ENCODE data around the gene INTS14. TPM values are rescaled to one million over a fixed set of nuclear protein-coding genes. Genes with fewer than 3 reads are reported as not detected.

Gene INTS14
- total RNA-seq, 2 donors from 2014 or later = 15.3 to 19.7 TPM

DNA sequence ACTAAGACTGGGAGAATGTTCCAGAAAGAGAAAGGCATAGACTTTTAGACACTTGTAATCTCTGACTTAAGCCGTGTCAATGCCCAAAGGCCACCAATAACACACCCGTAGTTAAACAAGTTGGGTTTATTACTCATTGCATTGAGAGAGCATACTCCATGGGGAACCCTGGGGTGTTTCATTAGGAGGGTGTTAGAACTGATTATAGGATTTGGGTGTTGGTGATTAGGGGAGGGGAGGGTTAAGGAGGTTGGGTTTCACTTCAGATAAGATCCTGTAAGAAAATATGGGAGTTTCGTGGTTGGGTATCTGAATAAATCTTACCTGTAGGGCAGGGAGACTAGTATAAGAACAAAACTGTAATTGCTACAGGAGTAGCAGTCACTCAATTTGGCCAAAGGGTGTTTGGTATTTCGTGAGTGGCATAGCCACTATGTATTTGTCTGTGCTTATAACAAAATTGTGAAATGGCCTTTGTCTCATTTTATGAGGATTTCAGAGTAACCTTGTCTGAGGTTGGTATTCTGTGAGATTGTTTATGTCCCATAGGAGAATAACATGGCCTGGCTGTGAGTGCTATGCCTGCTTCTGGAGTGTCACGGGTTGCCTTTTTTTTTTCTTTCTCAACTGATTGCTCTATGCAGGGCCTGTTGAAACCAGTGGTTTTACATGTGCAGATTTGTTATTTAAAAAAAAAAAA is 77.7 kb downstream of the INTS14 start:
- Histone ChIP-seq H3K27me3 (no peaks in the 10 kb centered on the region), H3K9me3 (no peaks in the 10 kb centered on the region), H3K27ac (no peak overlapping the region), H3K4me3 (no peak overlapping the region), H3K4me1 (peaks cover 0 to 24% of the 10 kb centered on the region in 2 donors), H3K36me3 (no peaks in the 10 kb centered on the region)
- no peak for DNase-seq (ENCODE audit: low spot score)
- TF ChIP-seq CTCF (IDR thresholded peaks at IDR 0.05) = no peak

GRCh38 chr15:65532738-65533051 is 78.2 kb downstream of the INTS14 start:
- Histone ChIP-seq H3K36me3 (no peaks in the 10 kb centered on the region), H3K9me3 (no peaks in the 10 kb centered on the region), H3K27ac (no peak overlapping the region), H3K4me3 (no peak overlapping the region), H3K27me3 (no peaks in the 10 kb centered on the region), H3K4me1 (peaks cover 0 to 24% of the 10 kb centered on the region in 2 donors)
- DNase-seq (ENCODE audit: low spot score) = no peak
- no peak for TF ChIP-seq CTCF (IDR thresholded peaks at IDR 0.05)

- Histone ChIP-seq H3K4me1 (peaks cover 0 to 24% of the 10 kb centered on the region in 2 donors), H3K36me3 (no peaks in the 10 kb centered on the region), H3K9me3 (no peaks in the 10 kb centered on the region), H3K27ac (peak within 1 kb of the TSS; percentile 76), H3K4me3 (peak within 1 kb of the TSS; percentile 85 to 89), H3K27me3 (no peaks in the 10 kb centered on the region)
- TF ChIP-seq CTCF (IDR thresholded peaks at IDR 0.05) = peak in 1 of 2 donors; percentile 23
- DNase-seq (ENCODE audit: low spot score) = peak; percentile 75
These were observed 80.4 kb downstream of the INTS14 start, which contains the start of gene HACD3 for GRCh38 chr15:65530318-65531111. Gene HACD3, plus strand, starts transcription at chr15:65530463. Its CDS starts 169 bp downstream, at chr15:65530632.

- Histone ChIP-seq H3K27ac (peak overlapping the region; percentile 76), H3K9me3 (no peaks in the 10 kb centered on the region), H3K4me3 (peak overlapping the region; percentile 85 to 89), H3K27me3 (no peaks in the 10 kb centered on the region), H3K36me3 (no peaks in the 10 kb centered on the region), H3K4me1 (peaks cover 0 to 24% of the 10 kb centered on the region in 2 donors)
- no peak for DNase-seq (ENCODE audit: low spot score)
- TF ChIP-seq CTCF (IDR thresholded peaks at IDR 0.05) = no peak
These were observed 81.1 kb downstream of the INTS14 start for GRCh38 chr15:65529762-65530317.

Other genes starting within 250 kb of the INTS14 start
- gene IGDCC3, start 233.1 kb downstream of the INTS14 start, total RNA-seq = not detected
- gene IGDCC4, start 188.2 kb downstream of the INTS14 start, total RNA-seq = 1 to 10 TPM in 1 of 2 donors, under 1 TPM in 1; 0.86 to 2.3 TPM
- gene DPP8, start 93.4 kb downstream of the INTS14 start, total RNA-seq = 10 to 100 TPM; 22.2 to 28.8 TPM
- 10 to 100 TPM; 15.3 to 20.5 TPM for gene HACD3, start 80.7 kb downstream of the INTS14 start, total RNA-seq
- gene SLC24A1, start 10.8 kb upstream of the INTS14 start, total RNA-seq = 1 to 10 TPM; 1.9 to 2.8 TPM
- gene DENND4A, start 181.2 kb upstream of the INTS14 start, total RNA-seq = 10 to 100 TPM; 15.2 to 19.4 TPM

Data from right atrium auricular region (tissue), 2 donors.